Measurements from ENCODE around the gene USP36.

USP36 gene

GRCh38 chr17:78826836-78827509 is 13.6 kb downstream of the USP36 start:
- DNase-seq (ENCODE audit: insufficient read length, low spot score) (no peak), FAIRE-seq (no peak)
- TF ChIP-seq, protein P1, sequence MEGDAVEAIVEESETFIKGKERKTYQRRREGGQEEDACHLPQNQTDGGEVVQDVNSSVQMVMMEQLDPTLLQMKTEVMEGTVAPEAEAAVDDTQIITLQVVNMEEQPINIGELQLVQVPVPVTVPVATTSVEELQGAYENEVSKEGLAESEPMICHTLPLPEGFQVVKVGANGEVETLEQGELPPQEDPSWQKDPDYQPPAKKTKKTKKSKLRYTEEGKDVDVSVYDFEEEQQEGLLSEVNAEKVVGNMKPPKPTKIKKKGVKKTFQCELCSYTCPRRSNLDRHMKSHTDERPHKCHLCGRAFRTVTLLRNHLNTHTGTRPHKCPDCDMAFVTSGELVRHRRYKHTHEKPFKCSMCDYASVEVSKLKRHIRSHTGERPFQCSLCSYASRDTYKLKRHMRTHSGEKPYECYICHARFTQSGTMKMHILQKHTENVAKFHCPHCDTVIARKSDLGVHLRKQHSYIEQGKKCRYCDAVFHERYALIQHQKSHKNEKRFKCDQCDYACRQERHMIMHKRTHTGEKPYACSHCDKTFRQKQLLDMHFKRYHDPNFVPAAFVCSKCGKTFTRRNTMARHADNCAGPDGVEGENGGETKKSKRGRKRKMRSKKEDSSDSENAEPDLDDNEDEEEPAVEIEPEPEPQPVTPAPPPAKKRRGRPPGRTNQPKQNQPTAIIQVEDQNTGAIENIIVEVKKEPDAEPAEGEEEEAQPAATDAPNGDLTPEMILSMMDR (IDR thresholded peaks at IDR 0.05; ENCODE audit: insufficient read depth, missing control alignments): no peak

DNA sequence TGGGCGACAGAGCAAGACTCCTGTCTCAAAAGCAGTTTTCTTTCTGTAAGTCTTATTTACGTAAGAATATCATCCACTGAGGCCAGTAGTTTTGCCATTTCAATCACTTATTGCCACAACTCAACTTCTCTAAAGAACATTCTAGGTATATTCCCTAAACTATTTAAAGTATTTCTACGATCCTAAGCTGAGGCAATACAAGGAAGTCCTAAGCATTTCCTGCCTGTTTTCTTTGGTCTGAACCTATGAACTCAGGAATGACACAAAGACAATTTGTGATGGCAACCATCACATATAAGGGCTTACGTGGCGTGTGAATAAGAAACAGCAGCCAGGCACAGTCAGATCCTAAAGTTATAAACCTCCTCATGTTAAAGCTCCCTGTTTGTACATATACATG is 14.2 kb downstream of the USP36 start:
- no peak for FAIRE-seq
- TF ChIP-seq, protein P1 (IDR thresholded peaks at IDR 0.05; ENCODE audit: insufficient read depth, missing control alignments): no peak
- DNase-seq (ENCODE audit: insufficient read length, low spot score): no peak

GRCh38 chr17:78825696-78826095 is 14.9 kb downstream of the USP36 start:
- TF ChIP-seq, protein P1 (IDR thresholded peaks at IDR 0.05; ENCODE audit: insufficient read depth, missing control alignments): no peak
- FAIRE-seq: no peak
- DNase-seq (ENCODE audit: insufficient read length, low spot score): no peak

GRCh38 chr17:78824240-78824639 is 16.4 kb downstream of the USP36 start:
- no peak for FAIRE-seq
- TF ChIP-seq, protein P1 (IDR thresholded peaks at IDR 0.05; ENCODE audit: insufficient read depth, missing control alignments): no peak
- no peak for DNase-seq (ENCODE audit: insufficient read length, low spot score)

DNA sequence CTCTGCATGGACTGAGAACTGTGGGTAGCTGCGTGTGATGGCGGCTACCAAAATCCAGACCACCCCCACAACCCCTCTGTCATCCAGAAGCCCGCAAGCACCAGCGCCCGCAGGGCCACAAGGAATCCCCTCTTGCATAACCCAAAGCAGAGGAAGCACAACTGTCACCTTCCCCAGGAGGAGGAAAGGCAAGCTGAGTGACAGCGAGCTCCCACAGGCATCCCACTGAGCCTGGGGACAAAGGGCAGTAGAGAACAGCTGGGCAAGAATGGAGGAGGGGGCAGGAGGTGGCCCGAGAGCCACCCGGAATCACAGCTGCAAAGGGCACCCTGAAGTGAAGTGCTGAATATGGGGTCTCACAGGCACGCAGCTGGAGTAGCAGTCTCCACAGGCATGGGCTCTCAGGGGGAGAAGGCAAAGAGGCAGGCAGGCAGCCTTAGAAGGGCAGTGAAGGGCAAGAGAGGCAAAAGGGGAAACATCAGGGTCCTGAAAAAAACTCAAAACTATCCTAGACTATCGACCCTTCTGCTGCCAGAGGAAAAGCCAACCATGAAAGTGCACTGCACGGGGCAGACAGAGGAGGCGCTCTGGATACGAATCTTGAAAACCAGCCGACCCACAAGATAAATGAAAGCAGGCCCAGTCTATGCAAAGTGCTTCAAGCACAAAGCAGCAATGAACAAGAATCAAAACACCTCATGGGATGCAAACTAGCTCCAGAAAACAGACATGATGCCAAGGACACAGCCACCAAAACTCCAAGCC is 17.1 kb downstream of the USP36 start:
- DNase-seq (ENCODE audit: insufficient read length, low spot score): no peak
- TF ChIP-seq, protein P1 (IDR thresholded peaks at IDR 0.05; ENCODE audit: insufficient read depth, missing control alignments): peak; percentile 10
- FAIRE-seq: no peak

GRCh38 chr17:78822552-78822951 is 18.1 kb downstream of the USP36 start:
- DNase-seq (ENCODE audit: insufficient read length, low spot score) (no peak), FAIRE-seq (no peak)
- TF ChIP-seq, protein P1 (IDR thresholded peaks at IDR 0.05; ENCODE audit: insufficient read depth, missing control alignments): no peak

- DNase-seq (ENCODE audit: insufficient read length, low spot score): no peak
- no peak for FAIRE-seq
- TF ChIP-seq, protein P1 (IDR thresholded peaks at IDR 0.05; ENCODE audit: insufficient read depth, missing control alignments): no peak
These were observed 18.7 kb downstream of the USP36 start for GRCh38 chr17:78821961-78822360.

Measured in D721Med (cell line).